H1 (cell line): ENCODE data around the gene GRIK4. TPM values are rescaled to one million over a fixed set of nuclear protein-coding genes. Genes with fewer than 3 reads are reported as not detected.
A peak's percentile ranks its signal among the peaks of the same experiment; 100 is the strongest.

Source experiments
- CTCF ChIA-PET: fragments of 300-600 bp; sonication (Branson Sonifier 250); formaldehyde crosslinking; loops from one replicate; lab custom pipeline; 2021; ENCODE audit not compliant: partially characterized antibody; lab: Charles Lee
- POLR2A ChIA-PET: fragments of 300-600 bp; sonication (Branson Sonifier 250); formaldehyde crosslinking; loops from one replicate; lab custom pipeline; 2021; ENCODE audit warnings: inconsistent platforms; ENCODE audit not compliant: partially characterized antibody; lab: Charles Lee
- DNase-seq, 2 experiments: peaks; one replicate each; pipeline versions ENCODE4 v3.0.0 to v3.0.0-alpha.2; 2010 to 2022; ENCODE audit warnings: low spot score in 2 of 2, low read depth in 1 of 2, mixed read lengths in 1 of 2
- FAIRE-seq: peaks from 2 replicates; lab custom pipeline; 2011; peaks lifted over from hg19 to GRCh38; lab: Jason Lieb, UNC
- H2AFZ ChIP-seq: 2 replicates; pipeline ENCODE4 v1.8.1; 2012; ENCODE audit warnings: low read length, inconsistent platforms
- H2AK5ac ChIP-seq: 2 replicates; pipeline ENCODE4 v1.6.1; 2013; ENCODE audit warnings: low read depth, low read length
- H2BK120ac ChIP-seq: replicated peaks from 2 replicates; pipeline ENCODE3; 2013; ENCODE audit warnings: low read depth, low read length, inconsistent platforms
- H2BK12ac ChIP-seq: 2 replicates; pipeline ENCODE4 v1.6.1; 2013; ENCODE audit warnings: low read depth, low read length
- H2BK15ac ChIP-seq: 2 replicates; pipeline ENCODE4 v1.6.1; 2013; ENCODE audit warnings: low read length
- H2BK20ac ChIP-seq: 2 replicates; pipeline ENCODE4 v1.6.1; 2013; ENCODE audit warnings: low read length
- H2BK5ac ChIP-seq: 2 replicates; pipeline ENCODE4 v1.6.1; 2013; ENCODE audit warnings: low read depth, low read length
- H3K14ac ChIP-seq: 2 replicates; pipeline ENCODE4 v1.6.1; 2013; ENCODE audit warnings: inconsistent platforms; ENCODE audit not compliant: insufficient read length
- H3K18ac ChIP-seq: 2 replicates; pipeline ENCODE4 v1.6.1; 2013; ENCODE audit warnings: low read length; ENCODE audit errors: extremely low read depth
- H3K23ac ChIP-seq: 2 replicates; pipeline ENCODE4 v1.6.1; 2013; ENCODE audit warnings: inconsistent platforms; ENCODE audit not compliant: insufficient read length
- H3K23me2 ChIP-seq: 2 replicates; pipeline ENCODE4 v1.6.1; 2013; ENCODE audit warnings: low read depth, low read length
- H3K27ac ChIP-seq: 2 replicates; pipeline ENCODE4 v1.6.1; 2011; ENCODE audit warnings: low read depth, low read length, inconsistent platforms
- H3K27me3 ChIP-seq, 4 experiments: replicated peaks in 1 of 4; 1 replicate in 1 of 4; 2 replicates in 3 of 4; pipeline versions ENCODE4 v1.6.1 to v1.8.1; 2011 to 2013; ENCODE audit warnings: low read length in 3 of 4, mild to moderate bottlenecking in 3 of 4, inconsistent platforms in 2 of 4, mixed read lengths in 2 of 4, moderate library complexity in 1 of 4; ENCODE audit not compliant: control insufficient read depth in 3 of 4, insufficient read depth in 3 of 4; ENCODE audit errors: extremely low read depth in 1 of 4
- H3K36me3 ChIP-seq, 4 experiments: 2 replicates each; pipeline versions ENCODE4 v1.6.1 to v1.8.1; 2011 to 2013; ENCODE audit warnings: mild to moderate bottlenecking in 4 of 4, low read length in 3 of 4, moderate library complexity in 2 of 4, control low read depth in 1 of 4, inconsistent platforms in 1 of 4; ENCODE audit not compliant: insufficient read depth in 4 of 4, control insufficient read depth in 2 of 4
- H3K4ac ChIP-seq: replicated peaks from 2 replicates; pipeline ENCODE3; 2013; ENCODE audit warnings: low read length, low read depth, mixed read lengths, inconsistent platforms; ENCODE audit not compliant: insufficient read length
- H3K4me1 ChIP-seq, 4 experiments: replicated peaks in 1 of 4; 1 replicate in 1 of 4; 2 replicates in 3 of 4; pipeline versions ENCODE4 v1.6.1 to v1.8.1; 2011 to 2013; ENCODE audit warnings: low read length in 3 of 4, inconsistent platforms in 2 of 4, mixed read lengths in 1 of 4; ENCODE audit not compliant: insufficient read depth in 4 of 4, control insufficient read depth in 3 of 4
- H3K4me2 ChIP-seq, 2 experiments: 2 replicates each; pipeline versions ENCODE4 v1.6.1 to v1.8.1; 2011 to 2013; ENCODE audit warnings: low read depth in 2 of 2, low read length in 2 of 2, control low read depth in 1 of 2, inconsistent platforms in 1 of 2, mild to moderate bottlenecking in 1 of 2; ENCODE audit not compliant: insufficient read depth in 1 of 2
- H3K4me3 ChIP-seq, 4 experiments: fragments of 200-600, 300-600 bp in 1 of 4; sonication (generic), shearing (Covaris generic), sonication (Bioruptor Twin) in 1 of 4; 2 replicates each; pipeline versions ENCODE4 v1.5.1 to v1.8.1; 2011 to 2016; ENCODE audit warnings: low read length in 4 of 4, low read depth in 3 of 4, control low read depth in 2 of 4, inconsistent platforms in 2 of 4, mild to moderate bottlenecking in 2 of 4, mixed read lengths in 1 of 4, moderate library complexity in 1 of 4; ENCODE audit not compliant: insufficient read depth in 2 of 4; ENCODE audit errors: extremely low read depth in 1 of 4
- H3K56ac ChIP-seq: replicated peaks from 2 replicates; pipeline ENCODE3; 2013; ENCODE audit warnings: low read depth, mild to moderate bottlenecking, mixed read lengths, low read length, inconsistent platforms; ENCODE audit not compliant: insufficient read length
- H3K79me1 ChIP-seq: 2 replicates; pipeline ENCODE4 v1.6.1; 2013; ENCODE audit warnings: low read depth, low read length, control low read depth
- H3K79me2 ChIP-seq, 2 experiments: 2 replicates each; pipeline versions ENCODE4 v1.6.1 to v1.8.1; 2012 to 2013; ENCODE audit warnings: low read length in 2 of 2, mild to moderate bottlenecking in 2 of 2, inconsistent platforms in 1 of 2; ENCODE audit not compliant: insufficient read depth in 2 of 2, control insufficient read depth in 1 of 2
- H3K9ac ChIP-seq, 4 experiments: replicated peaks in 1 of 4; 1 replicate in 1 of 4; 2 replicates in 3 of 4; pipeline versions ENCODE4 v1.6.1 to v1.8.1; 2011 to 2013; ENCODE audit warnings: low read depth in 3 of 4, low read length in 3 of 4, control low read depth in 2 of 4, mild to moderate bottlenecking in 2 of 4, moderate library complexity in 2 of 4, inconsistent platforms in 1 of 4; ENCODE audit errors: extremely low read depth in 1 of 4
- H3K9me3 ChIP-seq, 2 experiments: 2 replicates each; pipeline versions ENCODE4 v1.6.1 to v1.8.1; 2012 to 2013; ENCODE audit warnings: mild to moderate bottlenecking in 2 of 2, moderate library complexity in 2 of 2, control low read depth in 1 of 2, inconsistent platforms in 1 of 2, low read depth in 1 of 2, low read length in 1 of 2, mixed read lengths in 1 of 2; ENCODE audit not compliant: insufficient read depth in 2 of 2
- H4K20me1 ChIP-seq, 2 experiments: replicated peaks in 1 of 2; 2 replicates each; pipeline versions ENCODE3 to v1.8.1; 2011 to 2013; ENCODE audit warnings: inconsistent platforms in 2 of 2, low read length in 2 of 2, mild to moderate bottlenecking in 1 of 2; ENCODE audit not compliant: insufficient read depth in 2 of 2, control insufficient read depth in 1 of 2
- H4K5ac ChIP-seq: 2 replicates; pipeline ENCODE4 v1.6.1; 2013; ENCODE audit warnings: low read length, low read depth, mixed read lengths, inconsistent platforms; ENCODE audit not compliant: insufficient read length
- H4K8ac ChIP-seq: 2 replicates; pipeline ENCODE4 v1.8.0; 2013; ENCODE audit warnings: mild to moderate bottlenecking, moderate library complexity, low read length, inconsistent platforms; ENCODE audit not compliant: insufficient read depth; ENCODE audit errors: extremely low read depth
- H4K91ac ChIP-seq: replicated peaks from 2 replicates; pipeline ENCODE3; 2013; ENCODE audit warnings: low read length, mixed read lengths, inconsistent platforms; ENCODE audit not compliant: insufficient read length
- CEBPB ChIP-seq: IDR thresholded peaks from 2 replicates; pipeline ENCODE4 v1.6.1; 2012; ENCODE audit warnings: low read depth, low read length
- CHD2 ChIP-seq: IDR thresholded peaks from 2 replicates; pipeline ENCODE4 v1.6.1; 2012; ENCODE audit warnings: low read length, improper control_type of control experiment
- EZH2 ChIP-seq: fragments of 200-600 bp; sonication (generic); IDR thresholded peaks from 2 replicates; pipeline ENCODE4 v1.7.1; 2012; ENCODE audit warnings: low read depth, mild to moderate bottlenecking, moderate library complexity, low read length, inconsistent platforms; ENCODE audit not compliant: severe bottlenecking
- MAX ChIP-seq: IDR thresholded peaks from 2 replicates; pipeline ENCODE4 v1.6.1; 2012; ENCODE audit warnings: inconsistent platforms
- RFX5 ChIP-seq: IDR thresholded peaks from 2 replicates; pipeline ENCODE4 v1.6.1; 2011; ENCODE audit warnings: low read depth, low read length, improper control_type of control experiment, borderline replicate concordance
- SIN3A ChIP-seq, 2 experiments: IDR thresholded peaks in 1 of 2; conservative IDR thresholded peaks in 1 of 2; 2 replicates each; pipeline ENCODE4 v1.6.1; 2011 to 2012; ENCODE audit warnings: low read length in 2 of 2, improper control_type of control experiment in 1 of 2, low read depth in 1 of 2, mild to moderate bottlenecking in 1 of 2
- SP1 ChIP-seq: IDR thresholded peaks from 2 replicates; pipeline ENCODE4 v1.6.1; 2011; ENCODE audit warnings: low read depth, low read length
- ZNF274 ChIP-seq: IDR thresholded peaks from 2 replicates; pipeline ENCODE4 v1.7.0; 2012; ENCODE audit warnings: low read length, borderline replicate concordance; ENCODE audit errors: extremely low read depth
- WGBS, 2 experiments: shearing (Covaris generic) in 1 of 2; methylation state at CpG; one replicate each; pipeline versions ENCODE4 v1.1.6 to v1.1.7; 2013 to 2015; ENCODE audit warnings: low lambda C conversion rate in 2 of 2, mixed read lengths in 2 of 2, inconsistent platforms in 1 of 2, low coverage in 1 of 2, missing lambda C conversion rate in 1 of 2; ENCODE audit not compliant: insufficient replicate concordance in 2 of 2, insufficient coverage in 1 of 2, insufficient read length in 1 of 2; ENCODE audit errors: extremely low coverage in 1 of 2, missing lambda C conversion rate in 1 of 2; 5-methylcytosine and 5-hydroxymethylcytosine counted together
- polyA plus RNA-seq, 7 experiments: library from polyadenylated mRNA; depleted of rRNA in 3 of 7; stranded (reverse) in 5 of 7; unstranded in 2 of 7; fragments of >200 nt in 5 of 7; fragments of 200-250 nt in 2 of 7; gene quantifications; 1 replicate in 5 of 7; 2 replicates in 1 of 7; 4 replicates in 1 of 7; pipeline versions ENCODE4 v1.2.1 to v1.2.3, GENCODE V29; 2011 to 2013; ENCODE audit warnings: missing spikeins in 2 of 7, mixed read lengths in 2 of 7
- total RNA-seq: library from RNA; stranded (reverse); fragmentation: NEBNext Ultra II Directional; extraction: Animal tissue kit (Norgen Biotek cat#: 25700); gene quantifications from 2 replicates; pipeline ENCODE4 v1.2.1, GENCODE V29; 2021
- TF ChIP-seq, protein P1 (sequence below): IDR thresholded peaks from 2 replicates; pipeline ENCODE4 v1.6.1; 2011; ENCODE audit warnings: low read length, improper control_type of control experiment

Gene GRIK4
- total and polyA plus RNA-seq, 2 of the 8 experiments (the other 6 are each of a cell fraction or from before 2014, with no cell fraction given): 1.2 to 2.9 TPM

- POLR2A ChIA-PET: interaction anchor here (1.1 kb wide), 1 partner anchor 118 kb away, joined by 3 read pairs; no protein-coding TSS in a partner anchor
- H4K20me1 ChIP-seq: peaks cover 2 to 10% of the 10 kb centered on the region in 2 experiments
- no peak overlapping the region for H3K4me2 ChIP-seq
- H3K4ac ChIP-seq: no peak overlapping the region
- no peak overlapping the region for H2AFZ ChIP-seq
- H2AK5ac ChIP-seq: no peak overlapping the region
- DNase-seq: no peak
- TF ChIP-seq, protein P1, sequence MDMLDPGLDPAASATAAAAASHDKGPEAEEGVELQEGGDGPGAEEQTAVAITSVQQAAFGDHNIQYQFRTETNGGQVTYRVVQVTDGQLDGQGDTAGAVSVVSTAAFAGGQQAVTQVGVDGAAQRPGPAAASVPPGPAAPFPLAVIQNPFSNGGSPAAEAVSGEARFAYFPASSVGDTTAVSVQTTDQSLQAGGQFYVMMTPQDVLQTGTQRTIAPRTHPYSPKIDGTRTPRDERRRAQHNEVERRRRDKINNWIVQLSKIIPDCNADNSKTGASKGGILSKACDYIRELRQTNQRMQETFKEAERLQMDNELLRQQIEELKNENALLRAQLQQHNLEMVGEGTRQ: peak; percentile 66
- TF ChIP-seq ZNF274 (no peak), MAX (peak; percentile 35; the same call in 1 of the 2 replicates), EZH2 (no peak), SIN3A (conservative IDR thresholded peaks at IDR 0.05 in 1 of 2, IDR thresholded peaks at IDR 0.05 in 1 of 2; ENCODE audit: low read depth in 1 of 2, low read length in 2 of 2) (0 out of 4 replicates have a peak, but pooled peaks of 1 of the 2 experiments have one; percentile 34), CHD2 (no peak), RFX5 (no peak), SP1 (no peak), CEBPB (no peak)
- TF ChIP-seq, all 59 proteins: peak for 3
- WGBS, 2 experiments: 87% methylated on average over 3 of the region's 3 CpGs; no CpG with 5 or more reads in 1 of the 2 experiments
- Histone ChIP-seq H3K56ac (no peak overlapping the region), H3K9me3 (no peaks in the 10 kb centered on the region), H3K23me2 (no peaks in the 10 kb centered on the region), H2BK12ac (no peak overlapping the region), H3K27ac (no peak overlapping the region), H4K5ac (no peak overlapping the region), H4K91ac (no peak overlapping the region), H2BK5ac (no peak overlapping the region), H3K18ac (no peak overlapping the region), H3K4me1 (no peaks in the 10 kb centered on the region; a peak in 1 of 7 replicates), H3K9ac (no peak overlapping the region), H2BK120ac (no peak overlapping the region), H3K36me3 (no peaks in the 10 kb centered on the region), H2BK20ac (no peak overlapping the region), H3K23ac (no peak overlapping the region), H3K79me2 (no peaks in the 10 kb centered on the region), H3K27me3 (peaks cover 15 to 37% (median 24%) of the 10 kb centered on the region in 4 experiments), H3K14ac (no peak overlapping the region), H2BK15ac (no peak overlapping the region), H4K8ac (no peak overlapping the region), H3K79me1 (no peaks in the 10 kb centered on the region), H3K4me3 (no peak overlapping the region)
- CTCF ChIA-PET: interaction anchor here (0.7 to 3.1 kb wide), 5 partner anchors 9 to 277 kb away, joined by 3 to 10 read pairs (median 4); no protein-coding TSS in a partner anchor
- FAIRE-seq: no peak
Observed at GRCh38 chr11:120652705-120653335, 141.3 kb downstream of the GRIK4 start.
